Measurements from ENCODE around the gene DLK1. TPM values are rescaled to one million over a fixed set of nuclear protein-coding genes. Genes with fewer than 3 reads are reported as not detected.

DLK1 gene
- total and polyA plus RNA-seq, 2 of the 13 experiments (the other 11 are each of a cell fraction or from before 2014, with no cell fraction given), result 95.5 to 312 TPM

GRCh38 chr14:100749967-100750597, 23.4 kb downstream of the DLK1 start (continued):
- no peak for TF ChIP-seq ZNF792 (CRISPR knock-in tag; IDR thresholded peaks at IDR 0.05)
- TF ChIP-seq SNAI1 (CRISPR knock-in tag; IDR thresholded peaks at IDR 0.05; ENCODE audit: borderline replicate concordance), result no peak
- TF ChIP-seq, protein P1, sequence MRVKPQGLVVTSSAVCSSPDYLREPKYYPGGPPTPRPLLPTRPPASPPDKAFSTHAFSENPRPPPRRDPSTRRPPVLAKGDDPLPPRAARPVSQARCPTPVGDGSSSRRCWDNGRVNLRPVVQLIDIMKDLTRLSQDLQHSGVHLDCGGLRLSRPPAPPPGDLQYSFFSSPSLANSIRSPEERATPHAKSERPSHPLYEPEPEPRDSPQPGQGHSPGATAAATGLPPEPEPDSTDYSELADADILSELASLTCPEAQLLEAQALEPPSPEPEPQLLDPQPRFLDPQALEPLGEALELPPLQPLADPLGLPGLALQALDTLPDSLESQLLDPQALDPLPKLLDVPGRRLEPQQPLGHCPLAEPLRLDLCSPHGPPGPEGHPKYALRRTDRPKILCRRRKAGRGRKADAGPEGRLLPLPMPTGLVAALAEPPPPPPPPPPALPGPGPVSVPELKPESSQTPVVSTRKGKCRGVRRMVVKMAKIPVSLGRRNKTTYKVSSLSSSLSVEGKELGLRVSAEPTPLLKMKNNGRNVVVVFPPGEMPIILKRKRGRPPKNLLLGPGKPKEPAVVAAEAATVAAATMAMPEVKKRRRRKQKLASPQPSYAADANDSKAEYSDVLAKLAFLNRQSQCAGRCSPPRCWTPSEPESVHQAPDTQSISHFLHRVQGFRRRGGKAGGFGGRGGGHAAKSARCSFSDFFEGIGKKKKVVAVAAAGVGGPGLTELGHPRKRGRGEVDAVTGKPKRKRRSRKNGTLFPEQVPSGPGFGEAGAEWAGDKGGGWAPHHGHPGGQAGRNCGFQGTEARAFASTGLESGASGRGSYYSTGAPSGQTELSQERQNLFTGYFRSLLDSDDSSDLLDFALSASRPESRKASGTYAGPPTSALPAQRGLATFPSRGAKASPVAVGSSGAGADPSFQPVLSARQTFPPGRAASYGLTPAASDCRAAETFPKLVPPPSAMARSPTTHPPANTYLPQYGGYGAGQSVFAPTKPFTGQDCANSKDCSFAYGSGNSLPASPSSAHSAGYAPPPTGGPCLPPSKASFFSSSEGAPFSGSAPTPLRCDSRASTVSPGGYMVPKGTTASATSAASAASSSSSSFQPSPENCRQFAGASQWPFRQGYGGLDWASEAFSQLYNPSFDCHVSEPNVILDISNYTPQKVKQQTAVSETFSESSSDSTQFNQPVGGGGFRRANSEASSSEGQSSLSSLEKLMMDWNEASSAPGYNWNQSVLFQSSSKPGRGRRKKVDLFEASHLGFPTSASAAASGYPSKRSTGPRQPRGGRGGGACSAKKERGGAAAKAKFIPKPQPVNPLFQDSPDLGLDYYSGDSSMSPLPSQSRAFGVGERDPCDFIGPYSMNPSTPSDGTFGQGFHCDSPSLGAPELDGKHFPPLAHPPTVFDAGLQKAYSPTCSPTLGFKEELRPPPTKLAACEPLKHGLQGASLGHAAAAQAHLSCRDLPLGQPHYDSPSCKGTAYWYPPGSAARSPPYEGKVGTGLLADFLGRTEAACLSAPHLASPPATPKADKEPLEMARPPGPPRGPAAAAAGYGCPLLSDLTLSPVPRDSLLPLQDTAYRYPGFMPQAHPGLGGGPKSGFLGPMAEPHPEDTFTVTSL (CRISPR knock-in tag; IDR thresholded peaks at IDR 0.05; ENCODE audit: borderline replicate concordance), result peak; percentile 75
- TF ChIP-seq POLR2AphosphoS5 (IDR thresholded peaks at IDR 0.05; ENCODE audit: low read depth, low read length), result no peak
- no peak for TF ChIP-seq ZNF562 (CRISPR knock-in tag; IDR thresholded peaks at IDR 0.05; ENCODE audit: borderline replicate concordance)
- TF ChIP-seq, protein P2, sequence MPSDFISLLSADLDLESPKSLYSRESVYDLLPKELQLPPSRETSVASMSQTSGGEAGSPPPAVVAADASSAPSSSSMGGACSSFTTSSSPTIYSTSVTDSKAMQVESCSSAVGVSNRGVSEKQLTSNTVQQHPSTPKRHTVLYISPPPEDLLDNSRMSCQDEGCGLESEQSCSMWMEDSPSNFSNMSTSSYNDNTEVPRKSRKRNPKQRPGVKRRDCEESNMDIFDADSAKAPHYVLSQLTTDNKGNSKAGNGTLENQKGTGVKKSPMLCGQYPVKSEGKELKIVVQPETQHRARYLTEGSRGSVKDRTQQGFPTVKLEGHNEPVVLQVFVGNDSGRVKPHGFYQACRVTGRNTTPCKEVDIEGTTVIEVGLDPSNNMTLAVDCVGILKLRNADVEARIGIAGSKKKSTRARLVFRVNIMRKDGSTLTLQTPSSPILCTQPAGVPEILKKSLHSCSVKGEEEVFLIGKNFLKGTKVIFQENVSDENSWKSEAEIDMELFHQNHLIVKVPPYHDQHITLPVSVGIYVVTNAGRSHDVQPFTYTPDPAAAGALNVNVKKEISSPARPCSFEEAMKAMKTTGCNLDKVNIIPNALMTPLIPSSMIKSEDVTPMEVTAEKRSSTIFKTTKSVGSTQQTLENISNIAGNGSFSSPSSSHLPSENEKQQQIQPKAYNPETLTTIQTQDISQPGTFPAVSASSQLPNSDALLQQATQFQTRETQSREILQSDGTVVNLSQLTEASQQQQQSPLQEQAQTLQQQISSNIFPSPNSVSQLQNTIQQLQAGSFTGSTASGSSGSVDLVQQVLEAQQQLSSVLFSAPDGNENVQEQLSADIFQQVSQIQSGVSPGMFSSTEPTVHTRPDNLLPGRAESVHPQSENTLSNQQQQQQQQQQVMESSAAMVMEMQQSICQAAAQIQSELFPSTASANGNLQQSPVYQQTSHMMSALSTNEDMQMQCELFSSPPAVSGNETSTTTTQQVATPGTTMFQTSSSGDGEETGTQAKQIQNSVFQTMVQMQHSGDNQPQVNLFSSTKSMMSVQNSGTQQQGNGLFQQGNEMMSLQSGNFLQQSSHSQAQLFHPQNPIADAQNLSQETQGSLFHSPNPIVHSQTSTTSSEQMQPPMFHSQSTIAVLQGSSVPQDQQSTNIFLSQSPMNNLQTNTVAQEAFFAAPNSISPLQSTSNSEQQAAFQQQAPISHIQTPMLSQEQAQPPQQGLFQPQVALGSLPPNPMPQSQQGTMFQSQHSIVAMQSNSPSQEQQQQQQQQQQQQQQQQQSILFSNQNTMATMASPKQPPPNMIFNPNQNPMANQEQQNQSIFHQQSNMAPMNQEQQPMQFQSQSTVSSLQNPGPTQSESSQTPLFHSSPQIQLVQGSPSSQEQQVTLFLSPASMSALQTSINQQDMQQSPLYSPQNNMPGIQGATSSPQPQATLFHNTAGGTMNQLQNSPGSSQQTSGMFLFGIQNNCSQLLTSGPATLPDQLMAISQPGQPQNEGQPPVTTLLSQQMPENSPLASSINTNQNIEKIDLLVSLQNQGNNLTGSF (CRISPR knock-in tag; IDR thresholded peaks at IDR 0.05), result no peak
- TF ChIP-seq SAP130 (CRISPR knock-in tag; IDR thresholded peaks at IDR 0.05; ENCODE audit: low read depth), result peak; percentile 40; the same call in 1 of the 2 replicates
- TF ChIP-seq ZNF260 (CRISPR knock-in tag; IDR thresholded peaks at IDR 0.05; ENCODE audit: borderline replicate concordance, low read depth), result no peak
- TF ChIP-seq MTERF4 (CRISPR knock-in tag; IDR thresholded peaks at IDR 0.05), result no peak
- TF ChIP-seq CBX2 (IDR thresholded peaks at IDR 0.05; ENCODE audit: low read depth, low read length), result no peak
- no peak for TF ChIP-seq CBX2 (CRISPR knock-in tag; IDR thresholded peaks at IDR 0.05; ENCODE audit: low read depth)
- TF ChIP-seq, protein P3, sequence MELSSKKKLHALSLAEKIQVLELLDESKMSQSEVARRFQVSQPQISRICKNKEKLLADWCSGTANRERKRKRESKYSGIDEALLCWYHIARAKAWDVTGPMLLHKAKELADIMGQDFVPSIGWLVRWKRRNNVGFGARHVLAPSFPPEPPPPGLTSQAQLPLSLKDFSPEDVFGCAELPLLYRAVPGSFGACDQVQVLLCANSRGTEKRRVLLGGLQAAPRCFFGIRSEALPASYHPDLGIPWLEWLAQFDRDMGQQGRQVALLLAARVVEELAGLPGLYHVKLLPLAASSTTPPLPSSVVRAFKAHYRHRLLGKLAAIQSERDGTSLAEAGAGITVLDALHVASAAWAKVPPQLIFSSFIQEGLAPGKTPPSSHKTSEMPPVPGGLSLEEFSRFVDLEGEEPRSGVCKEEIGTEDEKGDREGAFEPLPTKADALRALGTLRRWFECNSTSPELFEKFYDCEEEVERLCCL (CRISPR knock-in tag; IDR thresholded peaks at IDR 0.05; ENCODE audit: borderline replicate concordance), result no peak
- TF ChIP-seq HMG20A (CRISPR knock-in tag; IDR thresholded peaks at IDR 0.05; ENCODE audit: borderline replicate concordance), result peak; percentile 39; the same call in 1 of the 2 replicates
- no peak for TF ChIP-seq ZNF768 (CRISPR knock-in tag; IDR thresholded peaks at IDR 0.05)
- no peak for TF ChIP-seq PHB2 (IDR thresholded peaks at IDR 0.05; ENCODE audit: partially characterized antibody)
- no peak for TF ChIP-seq HNRNPUL1 (IDR thresholded peaks at IDR 0.05; ENCODE audit: low read depth, low read length)
- no peak for TF ChIP-seq ZNF234 (CRISPR knock-in tag; conservative IDR thresholded peaks at IDR 0.05)
